ENCODE measurements around the gene NFATC4. TPM values are rescaled to one million over a fixed set of nuclear protein-coding genes. Genes with fewer than 3 reads are reported as not detected.

Gene NFATC4
- total and polyA plus RNA-seq, 10 of the 15 experiments (the other 5 are each of a cell fraction or from before 2014, with no cell fraction given): 0.97 to 14.3 (median 4.9) TPM

- TF ChIP-seq HDAC6 (IDR thresholded peaks at IDR 0.05; ENCODE audit: unreplicated experiment): no peak
- TF ChIP-seq PAX5 (IDR thresholded peaks at IDR 0.05; ENCODE audit: borderline replicate concordance, low read depth, low read length): no peak
- TF ChIP-seq NBN (IDR thresholded peaks at IDR 0.05): no peak
- no peak for TF ChIP-seq RAD51 (IDR thresholded peaks at IDR 0.05)
- TF ChIP-seq IKZF2 (IDR thresholded peaks at IDR 0.05): no peak
These were observed 36.8 kb downstream of the NFATC4 start (continued) for GRCh38 chr14:24404814-24405213.

- intact Hi-C loops (cut with micrococcal nuclease; ENCODE audit: unreplicated experiment) (no loop called here), in situ Hi-C loops (cut with MboI) (no loop called here)
- ChIA-PET CTCF (interaction anchor here (0.7 to 2.6 kb wide), 5 partner anchors 19 to 1000 kb away, joined by 3 to 10 read pairs (median 8); no protein-coding TSS in a partner anchor), RAD21 (ENCODE audit: unreplicated experiment) (interaction anchor here (0.6 kb wide), 1 partner anchor 1817 kb away, joined by 3 read pairs; no protein-coding TSS in a partner anchor), SMC1A (ENCODE audit: uncharacterized antibody, unreplicated experiment) (interaction anchor here (0.8 to 1.3 kb wide), 3 partner anchors 25 to 43 kb away, joined by 3 to 6 read pairs (median 3); no protein-coding TSS in a partner anchor), POLR2A (interaction anchor here (0.5 to 1.0 kb wide), 2 partner anchors 20 to 46 kb away, joined by 4 to 6 read pairs; no protein-coding TSS in a partner anchor)
- no peak for TF ChIP-seq BCL3 (IDR thresholded peaks at IDR 0.05; ENCODE audit: borderline replicate concordance, insufficient read depth, low read depth, low read length, poor library complexity, severe bottlenecking)
- no peak for TF ChIP-seq TCF7 (IDR thresholded peaks at IDR 0.05; ENCODE audit: borderline replicate concordance)
- no peak for TF ChIP-seq RAD21 (IDR thresholded peaks at IDR 0.05; ENCODE audit: insufficient read depth, low read depth, low read length)
- TF ChIP-seq EZH2 (IDR thresholded peaks at IDR 0.05; ENCODE audit: borderline replicate concordance, control insufficient read depth, low read depth, low read length): no peak
- no peak for TF ChIP-seq SKIL (IDR thresholded peaks at IDR 0.05; ENCODE audit: low read depth, poor library complexity, severe bottlenecking)
- no peak for TF ChIP-seq SMAD5 (IDR thresholded peaks at IDR 0.05; ENCODE audit: low read depth)
- no peak for TF ChIP-seq MLLT1 (IDR thresholded peaks at IDR 0.05)
- no peak for TF ChIP-seq IRF4 (IDR thresholded peaks at IDR 0.05; ENCODE audit: low read depth, low read length)
- TF ChIP-seq BMI1 (IDR thresholded peaks at IDR 0.05; ENCODE audit: borderline replicate concordance): no peak
- TF ChIP-seq CREM (IDR thresholded peaks at IDR 0.05; ENCODE audit: low read depth): no peak
- no peak for TF ChIP-seq ZNF274 (IDR thresholded peaks at IDR 0.05; ENCODE audit: insufficient read depth, insufficient read length)
- TF ChIP-seq ZNF217 (IDR thresholded peaks at IDR 0.05): no peak
- TF ChIP-seq POU2F2 (IDR thresholded peaks at IDR 0.05; ENCODE audit: borderline replicate concordance, low read depth, low read length): no peak
- TF ChIP-seq SMARCA5 (IDR thresholded peaks at IDR 0.05): no peak
- TF ChIP-seq IKZF1 (conservative IDR thresholded peaks at IDR 0.05): no peak
- Histone ChIP-seq H3K4me1 (ENCODE audit: control insufficient read depth, insufficient read depth, low read length) (no peaks in the 10 kb centered on the region), H3K79me2 (ENCODE audit: control insufficient read depth, insufficient read depth, low read length) (no peaks in the 10 kb centered on the region), H3K4me3 (no peak overlapping the region), H3K27ac (ENCODE audit: control insufficient read depth, insufficient read depth) (no peak overlapping the region), H3K9me3 (replicated peaks; ENCODE audit: control insufficient read depth, insufficient read depth, low read length) (no peaks in the 10 kb centered on the region), H3K36me3 (ENCODE audit: control insufficient read depth in 2 of 2, insufficient read depth in 2 of 2, low read length in 1 of 2) (no peaks in the 10 kb centered on the region), H3K9ac (ENCODE audit: control insufficient read depth, insufficient read depth, low read length) (no peak overlapping the region), H3K4me2 (ENCODE audit: control insufficient read depth, insufficient read depth) (no peak overlapping the region), H2AFZ (ENCODE audit: control insufficient read depth, low read depth, low read length) (no peak overlapping the region), H3K27me3 (replicated peaks in 1 of 2; ENCODE audit: control insufficient read depth in 2 of 2, insufficient read depth in 2 of 2, low read length in 1 of 2) (peaks cover 1 to 5% of the 10 kb centered on the region in 2 experiments; a peak in 2 of 4 replicates), H4K20me1 (ENCODE audit: control insufficient read depth, insufficient read depth) (no peaks in the 10 kb centered on the region)
- BruUV-seq (replicated peaks): no TSS peak
- no peak for FAIRE-seq
- no peak for DNase-seq (ENCODE audit: low read depth, low spot score)
- 34% methylated on average over 6 of the region's 6 CpGs for WGBS (ENCODE audit: insufficient coverage, insufficient replicate concordance, low lambda C conversion rate, missing lambda C conversion rate)
- ATAC-seq: no peak
These were observed 38.4 kb downstream of the NFATC4 start for GRCh38 chr14:24406416-24406815.
